H1 (cell line): ENCODE results near the gene FAM209B. TPM values are rescaled to one million over a fixed set of nuclear protein-coding genes. Genes with fewer than 3 reads are reported as not detected.

Source experiments
- CTCF ChIA-PET: fragments of 300-600 bp; sonication (Branson Sonifier 250); formaldehyde crosslinking; loops from one replicate; lab custom pipeline; 2021; ENCODE audit not compliant: partially characterized antibody; lab: Charles Lee
- POLR2A ChIA-PET: fragments of 300-600 bp; sonication (Branson Sonifier 250); formaldehyde crosslinking; loops from one replicate; lab custom pipeline; 2021; ENCODE audit warnings: inconsistent platforms; ENCODE audit not compliant: partially characterized antibody; lab: Charles Lee
- DNase-seq, 2 experiments: peaks; one replicate each; pipeline versions ENCODE4 v3.0.0 to v3.0.0-alpha.2; 2010 to 2022; ENCODE audit warnings: low spot score in 2 of 2, low read depth in 1 of 2, mixed read lengths in 1 of 2
- FAIRE-seq: peaks from 2 replicates; lab custom pipeline; 2011; peaks lifted over from hg19 to GRCh38; lab: Jason Lieb, UNC
- H2AFZ ChIP-seq: 2 replicates; pipeline ENCODE4 v1.8.1; 2012; ENCODE audit warnings: low read length, inconsistent platforms
- H2AK5ac ChIP-seq: 2 replicates; pipeline ENCODE4 v1.6.1; 2013; ENCODE audit warnings: low read depth, low read length
- H2BK120ac ChIP-seq: replicated peaks from 2 replicates; pipeline ENCODE3; 2013; ENCODE audit warnings: low read depth, low read length, inconsistent platforms
- H2BK12ac ChIP-seq: 2 replicates; pipeline ENCODE4 v1.6.1; 2013; ENCODE audit warnings: low read depth, low read length
- H2BK15ac ChIP-seq: 2 replicates; pipeline ENCODE4 v1.6.1; 2013; ENCODE audit warnings: low read length
- H2BK20ac ChIP-seq: 2 replicates; pipeline ENCODE4 v1.6.1; 2013; ENCODE audit warnings: low read length
- H2BK5ac ChIP-seq: 2 replicates; pipeline ENCODE4 v1.6.1; 2013; ENCODE audit warnings: low read depth, low read length
- H3K14ac ChIP-seq: 2 replicates; pipeline ENCODE4 v1.6.1; 2013; ENCODE audit warnings: inconsistent platforms; ENCODE audit not compliant: insufficient read length
- H3K18ac ChIP-seq: 2 replicates; pipeline ENCODE4 v1.6.1; 2013; ENCODE audit warnings: low read length; ENCODE audit errors: extremely low read depth
- H3K23ac ChIP-seq: 2 replicates; pipeline ENCODE4 v1.6.1; 2013; ENCODE audit warnings: inconsistent platforms; ENCODE audit not compliant: insufficient read length
- H3K23me2 ChIP-seq: 2 replicates; pipeline ENCODE4 v1.6.1; 2013; ENCODE audit warnings: low read depth, low read length
- H3K27ac ChIP-seq: 2 replicates; pipeline ENCODE4 v1.6.1; 2011; ENCODE audit warnings: low read depth, low read length, inconsistent platforms
- H3K27me3 ChIP-seq, 4 experiments: replicated peaks in 1 of 4; 1 replicate in 1 of 4; 2 replicates in 3 of 4; pipeline versions ENCODE4 v1.6.1 to v1.8.1; 2011 to 2013; ENCODE audit warnings: low read length in 3 of 4, mild to moderate bottlenecking in 3 of 4, inconsistent platforms in 2 of 4, mixed read lengths in 2 of 4, moderate library complexity in 1 of 4; ENCODE audit not compliant: control insufficient read depth in 3 of 4, insufficient read depth in 3 of 4; ENCODE audit errors: extremely low read depth in 1 of 4
- H3K36me3 ChIP-seq, 4 experiments: 2 replicates each; pipeline versions ENCODE4 v1.6.1 to v1.8.1; 2011 to 2013; ENCODE audit warnings: mild to moderate bottlenecking in 4 of 4, low read length in 3 of 4, moderate library complexity in 2 of 4, control low read depth in 1 of 4, inconsistent platforms in 1 of 4; ENCODE audit not compliant: insufficient read depth in 4 of 4, control insufficient read depth in 2 of 4
- H3K4ac ChIP-seq: replicated peaks from 2 replicates; pipeline ENCODE3; 2013; ENCODE audit warnings: low read length, low read depth, mixed read lengths, inconsistent platforms; ENCODE audit not compliant: insufficient read length
- H3K4me1 ChIP-seq, 4 experiments: replicated peaks in 1 of 4; 1 replicate in 1 of 4; 2 replicates in 3 of 4; pipeline versions ENCODE4 v1.6.1 to v1.8.1; 2011 to 2013; ENCODE audit warnings: low read length in 3 of 4, inconsistent platforms in 2 of 4, mixed read lengths in 1 of 4; ENCODE audit not compliant: insufficient read depth in 4 of 4, control insufficient read depth in 3 of 4
- H3K4me2 ChIP-seq, 2 experiments: 2 replicates each; pipeline versions ENCODE4 v1.6.1 to v1.8.1; 2011 to 2013; ENCODE audit warnings: low read depth in 2 of 2, low read length in 2 of 2, control low read depth in 1 of 2, inconsistent platforms in 1 of 2, mild to moderate bottlenecking in 1 of 2; ENCODE audit not compliant: insufficient read depth in 1 of 2
- H3K4me3 ChIP-seq, 4 experiments: fragments of 200-600, 300-600 bp in 1 of 4; sonication (generic), shearing (Covaris generic), sonication (Bioruptor Twin) in 1 of 4; 2 replicates each; pipeline versions ENCODE4 v1.5.1 to v1.8.1; 2011 to 2016; ENCODE audit warnings: low read length in 4 of 4, low read depth in 3 of 4, control low read depth in 2 of 4, inconsistent platforms in 2 of 4, mild to moderate bottlenecking in 2 of 4, mixed read lengths in 1 of 4, moderate library complexity in 1 of 4; ENCODE audit not compliant: insufficient read depth in 2 of 4; ENCODE audit errors: extremely low read depth in 1 of 4
- H3K56ac ChIP-seq: replicated peaks from 2 replicates; pipeline ENCODE3; 2013; ENCODE audit warnings: low read depth, mild to moderate bottlenecking, mixed read lengths, low read length, inconsistent platforms; ENCODE audit not compliant: insufficient read length
- H3K79me1 ChIP-seq: 2 replicates; pipeline ENCODE4 v1.6.1; 2013; ENCODE audit warnings: low read depth, low read length, control low read depth
- H3K79me2 ChIP-seq, 2 experiments: 2 replicates each; pipeline versions ENCODE4 v1.6.1 to v1.8.1; 2012 to 2013; ENCODE audit warnings: low read length in 2 of 2, mild to moderate bottlenecking in 2 of 2, inconsistent platforms in 1 of 2; ENCODE audit not compliant: insufficient read depth in 2 of 2, control insufficient read depth in 1 of 2
- H3K9ac ChIP-seq, 4 experiments: replicated peaks in 1 of 4; 1 replicate in 1 of 4; 2 replicates in 3 of 4; pipeline versions ENCODE4 v1.6.1 to v1.8.1; 2011 to 2013; ENCODE audit warnings: low read depth in 3 of 4, low read length in 3 of 4, control low read depth in 2 of 4, mild to moderate bottlenecking in 2 of 4, moderate library complexity in 2 of 4, inconsistent platforms in 1 of 4; ENCODE audit errors: extremely low read depth in 1 of 4
- H3K9me3 ChIP-seq, 2 experiments: 2 replicates each; pipeline versions ENCODE4 v1.6.1 to v1.8.1; 2012 to 2013; ENCODE audit warnings: mild to moderate bottlenecking in 2 of 2, moderate library complexity in 2 of 2, control low read depth in 1 of 2, inconsistent platforms in 1 of 2, low read depth in 1 of 2, low read length in 1 of 2, mixed read lengths in 1 of 2; ENCODE audit not compliant: insufficient read depth in 2 of 2
- H4K20me1 ChIP-seq, 2 experiments: replicated peaks in 1 of 2; 2 replicates each; pipeline versions ENCODE3 to v1.8.1; 2011 to 2013; ENCODE audit warnings: inconsistent platforms in 2 of 2, low read length in 2 of 2, mild to moderate bottlenecking in 1 of 2; ENCODE audit not compliant: insufficient read depth in 2 of 2, control insufficient read depth in 1 of 2
- H4K5ac ChIP-seq: 2 replicates; pipeline ENCODE4 v1.6.1; 2013; ENCODE audit warnings: low read length, low read depth, mixed read lengths, inconsistent platforms; ENCODE audit not compliant: insufficient read length
- H4K8ac ChIP-seq: 2 replicates; pipeline ENCODE4 v1.8.0; 2013; ENCODE audit warnings: mild to moderate bottlenecking, moderate library complexity, low read length, inconsistent platforms; ENCODE audit not compliant: insufficient read depth; ENCODE audit errors: extremely low read depth
- H4K91ac ChIP-seq: replicated peaks from 2 replicates; pipeline ENCODE3; 2013; ENCODE audit warnings: low read length, mixed read lengths, inconsistent platforms; ENCODE audit not compliant: insufficient read length
- BCL11A ChIP-seq, 2 experiments: IDR thresholded peaks; one replicate each; pipeline ENCODE4 v1.6.1; 2011; ENCODE audit warnings: low read depth in 2 of 2, low read length in 2 of 2, mild to moderate bottlenecking in 2 of 2
- KDM1A ChIP-seq: fragments of 200-600, 300-600 bp; sonication (generic); IDR thresholded peaks from 2 replicates; pipeline ENCODE4 v1.7.1; 2016; ENCODE audit warnings: mild to moderate bottlenecking, low read length, borderline replicate concordance
- RFX5 ChIP-seq: IDR thresholded peaks from 2 replicates; pipeline ENCODE4 v1.6.1; 2011; ENCODE audit warnings: low read depth, low read length, improper control_type of control experiment, borderline replicate concordance
- SP2 ChIP-seq: IDR thresholded peaks from 2 replicates; pipeline ENCODE4 v1.6.1; 2012; ENCODE audit warnings: mild to moderate bottlenecking, low read length, inconsistent platforms
- ZNF274 ChIP-seq: IDR thresholded peaks from 2 replicates; pipeline ENCODE4 v1.7.0; 2012; ENCODE audit warnings: low read length, borderline replicate concordance; ENCODE audit errors: extremely low read depth
- WGBS, 2 experiments: shearing (Covaris generic) in 1 of 2; methylation state at CpG; one replicate each; pipeline versions ENCODE4 v1.1.6 to v1.1.7; 2013 to 2015; ENCODE audit warnings: low lambda C conversion rate in 2 of 2, mixed read lengths in 2 of 2, inconsistent platforms in 1 of 2, low coverage in 1 of 2, missing lambda C conversion rate in 1 of 2; ENCODE audit not compliant: insufficient replicate concordance in 2 of 2, insufficient coverage in 1 of 2, insufficient read length in 1 of 2; ENCODE audit errors: extremely low coverage in 1 of 2, missing lambda C conversion rate in 1 of 2; 5-methylcytosine and 5-hydroxymethylcytosine counted together
- polyA plus RNA-seq, 7 experiments: library from polyadenylated mRNA; depleted of rRNA in 3 of 7; stranded (reverse) in 5 of 7; unstranded in 2 of 7; fragments of >200 nt in 5 of 7; fragments of 200-250 nt in 2 of 7; gene quantifications; 1 replicate in 5 of 7; 2 replicates in 1 of 7; 4 replicates in 1 of 7; pipeline versions ENCODE4 v1.2.1 to v1.2.3, GENCODE V29; 2011 to 2013; ENCODE audit warnings: missing spikeins in 2 of 7, mixed read lengths in 2 of 7
- total RNA-seq: library from RNA; stranded (reverse); fragmentation: NEBNext Ultra II Directional; extraction: Animal tissue kit (Norgen Biotek cat#: 25700); gene quantifications from 2 replicates; pipeline ENCODE4 v1.2.1, GENCODE V29; 2021

FAM209B gene
- total and polyA plus RNA-seq, 2 of the 8 experiments (the other 6 are each of a cell fraction or from before 2014, with no cell fraction given) = 0.29 TPM; not detected in 1

GRCh38 chr20:56540415-56540814, 7.4 kb downstream of the FAM209B start:
- H3K23me2 ChIP-seq = no peaks in the 10 kb centered on the region
- WGBS, 2 experiments = 84% methylated on average over 6 of the region's 6 CpGs; no CpG with 5 or more reads in 1 of the 2 experiments
- FAIRE-seq = no peak
- DNase-seq = no peak
- no peak overlapping the region for H4K5ac ChIP-seq
- H2BK120ac ChIP-seq = no peak overlapping the region
- H2AK5ac ChIP-seq = no peak overlapping the region
- H3K4ac ChIP-seq = no peak overlapping the region
- no peaks in the 10 kb centered on the region for H3K4me1 ChIP-seq
- no peak overlapping the region for H3K4me2 ChIP-seq
- TF ChIP-seq SP2 (no peak), BCL11A (IDR thresholded peaks at IDR 0.05; ENCODE audit: low read depth in 2 of 2, low read length in 2 of 2) (no peak), KDM1A (no peak), ZNF274 (no peak), RFX5 (no peak)
- no peaks in the 10 kb centered on the region for H3K36me3 ChIP-seq
- no peak overlapping the region for H3K27ac ChIP-seq
- no peak overlapping the region for H4K91ac ChIP-seq
- no peak overlapping the region for H3K56ac ChIP-seq
- no peak overlapping the region for H3K9ac ChIP-seq
- H2BK15ac ChIP-seq = no peak overlapping the region
- no peak overlapping the region for H3K18ac ChIP-seq
- H3K79me1 ChIP-seq = no peaks in the 10 kb centered on the region
- no peak overlapping the region for H2AFZ ChIP-seq
- no peak overlapping the region for H3K4me3 ChIP-seq
- POLR2A ChIA-PET = no interaction called here
- no peaks in the 10 kb centered on the region for H4K20me1 ChIP-seq
- H2BK12ac ChIP-seq = no peak overlapping the region
- H4K8ac ChIP-seq = no peak overlapping the region
- H3K23ac ChIP-seq = no peak overlapping the region
- H3K27me3 ChIP-seq = no peaks in the 10 kb centered on the region
- CTCF ChIA-PET = interaction anchor here (0.6 to 2.8 kb wide), 5 partner anchors 11 to 398 kb away, joined by 3 to 13 read pairs (median 5); no protein-coding TSS in a partner anchor
- H3K14ac ChIP-seq = no peak overlapping the region
- no peaks in the 10 kb centered on the region for H3K9me3 ChIP-seq
- no peaks in the 10 kb centered on the region for H3K79me2 ChIP-seq
- H2BK5ac ChIP-seq = no peak overlapping the region
- H2BK20ac ChIP-seq = no peak overlapping the region
